Transverse colon (tissue), 4 donors: ENCODE data around the gene CFAP54.

ENCODE experiments used
- POLR2A ChIP-seq: fragments of 450-650 bp; IDR thresholded peaks from one replicate; pipeline ENCODE4 v1.6.1; 2016; ENCODE audit warnings: antibody characterized with exemption, mild to moderate bottlenecking, moderate library complexity
- POLR2AphosphoS5 ChIP-seq, 3 donors: sonication (generic); formaldehyde crosslinking; IDR thresholded peaks; one replicate each; pipeline ENCODE4 v1.6.1; 2016; ENCODE audit warnings: antibody characterized with exemption in 3 of 3
- TF ChIP-seq, protein P1 (sequence below), 5 experiments: fragments of 200-600 bp in 3 of 5; fragments of 450-650 bp in 2 of 5; sonication (generic) in 3 of 5; IDR thresholded peaks; 1 replicate in 2 of 5; 2 replicates in 3 of 5; pipeline ENCODE4 v1.5.1; 2016 to 2017; ENCODE audit warnings: antibody characterized with exemption in 5 of 5, inconsistent platforms in 3 of 5, mild to moderate bottlenecking in 2 of 5, moderate library complexity in 1 of 5

DNA sequence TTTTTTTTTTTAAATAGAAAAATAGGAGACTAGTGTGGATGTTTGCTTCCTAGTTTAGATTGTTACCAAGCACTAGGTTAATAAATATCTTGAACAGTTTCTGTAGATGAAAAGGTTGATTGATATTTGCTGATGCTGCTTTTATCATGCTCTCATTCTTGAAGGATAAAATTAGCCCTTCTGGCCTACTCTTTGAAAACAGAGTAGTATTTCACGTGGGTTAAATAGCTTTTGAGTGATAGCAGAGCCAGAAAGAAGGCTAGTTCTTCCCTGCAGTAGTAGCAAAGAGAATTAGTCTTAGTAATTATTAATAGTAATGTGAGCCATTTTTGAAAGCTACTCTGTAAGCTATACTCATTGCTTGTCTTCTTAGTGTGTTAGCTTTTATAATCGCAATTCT is 422.9 kb downstream of the CFAP54 start:
- TF ChIP-seq, protein P1, sequence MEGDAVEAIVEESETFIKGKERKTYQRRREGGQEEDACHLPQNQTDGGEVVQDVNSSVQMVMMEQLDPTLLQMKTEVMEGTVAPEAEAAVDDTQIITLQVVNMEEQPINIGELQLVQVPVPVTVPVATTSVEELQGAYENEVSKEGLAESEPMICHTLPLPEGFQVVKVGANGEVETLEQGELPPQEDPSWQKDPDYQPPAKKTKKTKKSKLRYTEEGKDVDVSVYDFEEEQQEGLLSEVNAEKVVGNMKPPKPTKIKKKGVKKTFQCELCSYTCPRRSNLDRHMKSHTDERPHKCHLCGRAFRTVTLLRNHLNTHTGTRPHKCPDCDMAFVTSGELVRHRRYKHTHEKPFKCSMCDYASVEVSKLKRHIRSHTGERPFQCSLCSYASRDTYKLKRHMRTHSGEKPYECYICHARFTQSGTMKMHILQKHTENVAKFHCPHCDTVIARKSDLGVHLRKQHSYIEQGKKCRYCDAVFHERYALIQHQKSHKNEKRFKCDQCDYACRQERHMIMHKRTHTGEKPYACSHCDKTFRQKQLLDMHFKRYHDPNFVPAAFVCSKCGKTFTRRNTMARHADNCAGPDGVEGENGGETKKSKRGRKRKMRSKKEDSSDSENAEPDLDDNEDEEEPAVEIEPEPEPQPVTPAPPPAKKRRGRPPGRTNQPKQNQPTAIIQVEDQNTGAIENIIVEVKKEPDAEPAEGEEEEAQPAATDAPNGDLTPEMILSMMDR (IDR thresholded peaks at IDR 0.05), result no peak
- TF ChIP-seq POLR2A (no peak), POLR2AphosphoS5 (IDR thresholded peaks at IDR 0.05) (no peak)
